Measurements from ENCODE around the gene ROCK2. TPM values are rescaled to one million over a fixed set of nuclear protein-coding genes. Genes with fewer than 3 reads are reported as not detected.

ROCK2 gene
- total RNA-seq, 1 experiment from 2014 or later = 49.4 TPM

DNA sequence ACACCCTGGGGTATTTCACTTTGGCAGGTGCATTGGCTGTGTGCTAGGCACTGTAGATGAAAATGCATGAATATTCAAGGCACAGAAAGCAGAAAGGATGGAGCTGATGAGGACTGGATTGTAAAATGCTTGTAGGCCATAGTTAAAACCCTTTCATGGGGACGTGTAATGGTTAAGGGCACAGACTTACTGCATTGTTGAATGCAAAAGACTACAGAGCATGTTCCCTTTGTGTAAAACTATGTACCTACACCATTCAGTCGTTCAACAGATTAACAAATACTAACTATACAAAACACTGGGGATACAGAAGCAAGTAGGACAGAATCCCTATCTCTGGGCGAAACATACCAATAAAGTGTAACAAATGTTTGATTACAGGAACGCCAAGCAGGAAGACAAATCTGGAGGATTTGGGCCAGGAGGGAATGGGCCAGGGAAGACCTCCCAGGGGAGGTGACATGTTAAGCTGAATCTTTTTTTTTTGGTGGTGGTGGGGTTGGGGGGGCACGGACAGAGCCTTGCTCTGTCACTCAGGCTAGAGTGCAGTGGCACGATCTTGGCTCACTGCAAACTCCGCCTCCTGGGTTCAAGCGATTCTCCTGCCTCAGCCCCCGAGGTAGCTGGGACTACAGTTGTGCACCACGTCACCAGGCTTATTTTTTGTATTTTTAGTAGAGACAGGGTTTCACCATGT is 19.6 kb upstream of the ROCK2 start:
- POLR2A ChIA-PET (ENCODE audit: low non-redundant PET) = no interaction called here
- no TSS peak for BruUV-seq (replicated peaks)

DNA sequence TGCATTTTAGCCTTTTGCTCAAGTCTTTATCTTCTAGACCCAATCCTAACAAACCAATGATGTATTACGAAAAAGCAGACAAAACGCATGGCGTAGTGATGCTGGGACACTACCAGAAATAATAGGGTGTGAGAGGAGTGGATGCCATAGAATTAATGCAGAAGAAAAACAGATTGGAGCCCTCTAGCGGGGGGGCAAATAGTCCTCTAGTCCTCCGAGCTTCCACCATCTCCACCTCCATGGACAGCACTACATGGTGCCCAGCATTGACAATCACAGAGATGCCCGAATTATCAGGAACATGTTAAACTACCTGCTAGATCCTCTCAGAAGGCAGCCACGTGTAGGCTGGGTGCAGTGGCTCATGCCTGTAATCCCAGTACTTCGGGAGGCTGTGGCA is 15.4 kb upstream of the ROCK2 start:
- Histone ChIP-seq H3K36me3 (ENCODE audit: insufficient read depth, low read length, poor library complexity, severe bottlenecking) (no peaks in the 10 kb centered on the region), H3K27ac (ENCODE audit: low read depth, low read length, poor library complexity, severe bottlenecking) (no peak overlapping the region), H3K27me3 (replicated peaks; ENCODE audit: insufficient read depth, low read depth, low read length, poor library complexity) (no peaks in the 10 kb centered on the region), H3K4me1 (ENCODE audit: insufficient read depth, low read length, poor library complexity, severe bottlenecking) (no peaks in the 10 kb centered on the region), H3K4me3 (ENCODE audit: low read depth, low read length, poor library complexity, severe bottlenecking) (no peak overlapping the region), H3K9me3 (ENCODE audit: low read depth, low read length, poor library complexity, severe bottlenecking) (no peaks in the 10 kb centered on the region)
- ChIA-PET CTCF (no interaction called here), POLR2A (ENCODE audit: low non-redundant PET) (no interaction called here)
- no peak for DNase-seq (ENCODE audit: low spot score)
- BruUV-seq (replicated peaks) = no TSS peak
- intact Hi-C loops (cut with micrococcal nuclease; ENCODE audit: unreplicated experiment) = no loop called here
- TF ChIP-seq EZH2 (IDR thresholded peaks at IDR 0.05; ENCODE audit: borderline replicate concordance, low read depth, low read length, poor library complexity, severe bottlenecking) = no peak
- TF ChIP-seq, protein P1, sequence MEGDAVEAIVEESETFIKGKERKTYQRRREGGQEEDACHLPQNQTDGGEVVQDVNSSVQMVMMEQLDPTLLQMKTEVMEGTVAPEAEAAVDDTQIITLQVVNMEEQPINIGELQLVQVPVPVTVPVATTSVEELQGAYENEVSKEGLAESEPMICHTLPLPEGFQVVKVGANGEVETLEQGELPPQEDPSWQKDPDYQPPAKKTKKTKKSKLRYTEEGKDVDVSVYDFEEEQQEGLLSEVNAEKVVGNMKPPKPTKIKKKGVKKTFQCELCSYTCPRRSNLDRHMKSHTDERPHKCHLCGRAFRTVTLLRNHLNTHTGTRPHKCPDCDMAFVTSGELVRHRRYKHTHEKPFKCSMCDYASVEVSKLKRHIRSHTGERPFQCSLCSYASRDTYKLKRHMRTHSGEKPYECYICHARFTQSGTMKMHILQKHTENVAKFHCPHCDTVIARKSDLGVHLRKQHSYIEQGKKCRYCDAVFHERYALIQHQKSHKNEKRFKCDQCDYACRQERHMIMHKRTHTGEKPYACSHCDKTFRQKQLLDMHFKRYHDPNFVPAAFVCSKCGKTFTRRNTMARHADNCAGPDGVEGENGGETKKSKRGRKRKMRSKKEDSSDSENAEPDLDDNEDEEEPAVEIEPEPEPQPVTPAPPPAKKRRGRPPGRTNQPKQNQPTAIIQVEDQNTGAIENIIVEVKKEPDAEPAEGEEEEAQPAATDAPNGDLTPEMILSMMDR (conservative IDR thresholded peaks at IDR 0.05; ENCODE audit: low read depth, low read length) = no peak

More for the DNA sequence above, 19.6 kb upstream of the ROCK2 start:
- Histone ChIP-seq H3K27me3 (replicated peaks; ENCODE audit: insufficient read depth, low read depth, low read length, poor library complexity) (no peaks in the 10 kb centered on the region), H3K36me3 (ENCODE audit: insufficient read depth, low read length, poor library complexity, severe bottlenecking) (no peaks in the 10 kb centered on the region), H3K27ac (ENCODE audit: low read depth, low read length, poor library complexity, severe bottlenecking) (no peak overlapping the region), H3K4me3 (ENCODE audit: low read depth, low read length, poor library complexity, severe bottlenecking) (no peak overlapping the region), H3K9me3 (ENCODE audit: low read depth, low read length, poor library complexity, severe bottlenecking) (no peaks in the 10 kb centered on the region), H3K4me1 (ENCODE audit: insufficient read depth, low read length, poor library complexity, severe bottlenecking) (no peaks in the 10 kb centered on the region)
- CTCF ChIA-PET = no interaction called here
- DNase-seq (ENCODE audit: low spot score) = no peak
- intact Hi-C loops (cut with micrococcal nuclease; ENCODE audit: unreplicated experiment) = no loop called here
- TF ChIP-seq, protein P1 (conservative IDR thresholded peaks at IDR 0.05; ENCODE audit: low read depth, low read length) = no peak
- TF ChIP-seq EZH2 (IDR thresholded peaks at IDR 0.05; ENCODE audit: borderline replicate concordance, low read depth, low read length, poor library complexity, severe bottlenecking) = no peak

DNA sequence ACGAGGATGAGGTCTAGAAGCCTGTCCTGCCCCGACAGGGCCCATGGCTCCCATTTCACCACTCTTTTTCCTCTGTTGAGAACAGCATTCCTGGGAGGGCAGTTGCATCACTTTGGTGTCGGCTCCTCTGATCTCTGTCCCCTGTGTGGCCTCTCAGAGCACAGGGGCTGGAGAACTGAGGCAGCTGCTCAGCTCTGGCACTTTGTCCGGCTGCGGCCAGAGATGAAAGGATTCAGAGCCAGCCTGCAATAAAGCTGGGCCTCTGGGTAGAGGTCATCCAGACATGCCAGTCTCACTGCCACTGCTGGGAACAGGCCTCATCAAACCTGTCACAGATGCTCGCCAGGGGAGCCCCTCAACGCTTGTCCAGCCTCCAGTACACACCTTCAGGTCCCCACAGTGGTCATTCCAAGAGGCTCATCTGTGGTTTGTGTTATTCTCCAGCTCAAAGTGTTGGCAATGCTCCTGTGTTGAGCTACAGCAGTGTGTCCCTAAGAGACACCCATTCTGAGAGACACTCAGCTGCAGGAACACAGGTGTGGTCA is 13.1 kb upstream of the ROCK2 start:
- intact Hi-C loops (cut with micrococcal nuclease; ENCODE audit: unreplicated experiment) = no loop called here
- Histone ChIP-seq H3K27ac (ENCODE audit: low read depth, low read length, poor library complexity, severe bottlenecking) (no peak overlapping the region), H3K4me3 (ENCODE audit: low read depth, low read length, poor library complexity, severe bottlenecking) (no peak overlapping the region), H3K4me1 (ENCODE audit: insufficient read depth, low read length, poor library complexity, severe bottlenecking) (no peaks in the 10 kb centered on the region), H3K9me3 (ENCODE audit: low read depth, low read length, poor library complexity, severe bottlenecking) (no peaks in the 10 kb centered on the region), H3K27me3 (replicated peaks; ENCODE audit: insufficient read depth, low read depth, low read length, poor library complexity) (no peaks in the 10 kb centered on the region), H3K36me3 (ENCODE audit: insufficient read depth, low read length, poor library complexity, severe bottlenecking) (no peaks in the 10 kb centered on the region)
- BruUV-seq (replicated peaks) = no TSS peak
- no peak for DNase-seq (ENCODE audit: low spot score)
- CTCF ChIA-PET = no interaction called here
- TF ChIP-seq EZH2 (IDR thresholded peaks at IDR 0.05; ENCODE audit: borderline replicate concordance, low read depth, low read length, poor library complexity, severe bottlenecking) = no peak
- TF ChIP-seq, protein P1 (conservative IDR thresholded peaks at IDR 0.05; ENCODE audit: low read depth, low read length) = no peak
- POLR2A ChIA-PET (ENCODE audit: low non-redundant PET) = no interaction called here

Measured in A673 (cell line).